Measurements from ENCODE around the gene TLR10.
A peak's percentile ranks its signal among the peaks of the same experiment; 100 is the strongest.

The TLR10 gene

DNA sequence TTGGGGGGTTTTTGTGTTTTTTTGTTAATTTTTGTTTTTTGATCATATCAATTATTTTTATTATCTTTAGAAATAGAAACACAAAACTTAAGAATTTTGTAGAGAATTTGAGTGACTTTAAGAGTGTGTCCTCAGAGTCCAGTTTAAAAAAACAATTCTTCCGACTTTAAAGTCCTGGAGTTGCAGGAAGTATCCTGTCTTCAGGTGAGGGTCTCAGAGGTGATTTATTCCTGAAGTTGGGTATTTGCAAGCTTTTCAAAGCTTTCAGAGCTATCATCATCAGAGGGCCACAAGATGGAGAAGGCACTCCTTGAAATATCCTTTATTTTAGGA is 23.0 kb downstream of the TLR10 start:
- DNase-seq: no peak

DNA sequence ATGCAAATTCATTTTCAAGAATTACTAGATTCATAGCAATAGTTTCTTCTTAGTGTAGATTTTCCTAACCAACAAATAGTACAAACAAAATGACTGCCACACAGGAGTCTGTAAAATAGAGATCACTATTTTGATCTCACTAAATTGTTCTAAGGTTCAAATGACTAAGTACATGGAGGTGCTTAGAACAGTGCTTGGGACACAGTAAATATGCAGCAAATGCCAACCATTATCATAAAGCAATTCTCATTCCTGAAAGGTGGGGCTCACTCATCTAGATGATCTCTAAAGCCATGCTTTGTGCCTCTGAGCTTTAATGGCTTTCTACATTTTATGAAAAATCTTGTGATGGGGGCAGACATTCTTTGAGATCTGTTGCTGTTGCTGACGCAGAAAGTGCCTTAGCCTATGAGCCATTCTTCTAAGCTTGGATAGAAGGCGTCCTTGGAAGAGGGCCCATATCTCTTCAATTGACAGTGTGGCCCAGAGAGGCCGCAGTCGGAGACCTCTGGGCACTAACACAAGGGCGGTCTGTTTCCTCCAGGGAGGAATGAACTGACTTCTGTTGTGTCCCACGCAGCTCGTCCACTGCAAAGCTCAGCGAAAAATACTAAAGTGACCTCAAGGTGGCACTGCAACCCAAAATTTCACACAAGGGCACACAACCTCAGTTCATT is 23.5 kb downstream of the TLR10 start:
- peak; percentile 44 to 74 for DNase-seq

DNA sequence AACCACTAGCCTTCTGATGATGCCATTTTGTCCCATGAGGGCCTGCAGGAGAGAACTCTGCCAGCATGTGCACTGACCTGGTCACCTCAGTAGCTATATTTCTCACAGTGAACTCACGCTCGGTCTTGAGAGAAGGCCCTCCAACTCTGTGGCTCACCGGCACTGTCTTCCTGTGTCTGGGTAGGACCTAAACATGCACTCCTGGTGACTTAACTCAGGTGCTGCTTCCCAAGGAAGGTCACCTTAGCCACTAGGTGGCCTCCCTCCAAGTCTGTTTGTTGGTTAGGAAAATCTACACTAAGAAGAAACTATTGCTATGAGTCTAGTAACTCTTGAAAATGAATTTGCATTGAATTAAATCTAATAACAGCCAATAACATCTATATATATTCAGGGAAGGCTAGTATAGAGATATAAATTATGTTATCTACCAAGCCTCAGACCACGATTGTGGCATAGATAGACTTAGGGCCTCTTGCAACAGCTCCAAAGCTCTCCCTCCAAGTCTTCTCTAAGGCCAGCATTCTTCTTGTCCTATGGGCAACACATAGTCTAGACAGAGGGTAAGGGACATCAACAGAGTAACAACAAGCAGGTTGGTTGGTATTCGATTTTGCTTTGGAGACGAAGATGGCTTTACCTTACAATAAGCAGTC is 24.7 kb downstream of the TLR10 start:
- peak in 1 of 2 donors; percentile 17 for DNase-seq

DNA sequence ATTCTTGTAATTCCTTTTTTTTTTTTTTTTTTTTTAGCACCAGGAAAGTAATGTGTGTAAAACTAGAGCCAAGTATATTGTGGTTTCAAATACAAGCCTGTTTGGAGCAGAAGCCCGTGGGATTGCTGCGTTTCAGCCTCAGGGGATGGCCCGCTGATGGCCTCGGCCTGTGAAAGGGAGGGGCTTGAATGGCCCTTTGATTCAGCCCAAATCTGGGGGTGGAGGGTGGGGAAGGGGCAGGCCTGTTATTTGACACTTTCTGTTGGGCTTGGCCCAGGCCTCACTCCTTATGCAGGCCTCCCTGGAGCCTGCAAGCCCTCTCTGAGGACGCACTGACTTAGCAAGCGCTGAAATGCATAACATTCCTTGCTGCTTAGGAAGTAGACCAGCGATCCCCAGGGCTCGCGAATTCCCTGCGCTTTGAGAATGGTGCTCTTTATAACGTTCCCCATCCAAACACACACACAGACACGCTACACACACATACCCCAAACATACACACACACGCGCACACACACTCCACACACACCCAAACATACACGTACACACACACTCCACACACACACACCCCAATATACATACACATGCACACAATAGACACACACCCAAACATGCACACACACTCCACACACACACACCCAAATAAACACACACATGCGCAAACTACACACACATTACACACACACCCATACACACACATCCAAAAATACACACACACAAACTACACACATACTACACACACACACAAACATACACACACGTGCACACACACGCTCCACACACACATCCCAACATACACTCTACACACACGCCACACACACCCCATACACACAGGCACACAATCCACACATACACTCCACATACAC is 29.6 kb downstream of the TLR10 start:
- no peak for DNase-seq

DNA sequence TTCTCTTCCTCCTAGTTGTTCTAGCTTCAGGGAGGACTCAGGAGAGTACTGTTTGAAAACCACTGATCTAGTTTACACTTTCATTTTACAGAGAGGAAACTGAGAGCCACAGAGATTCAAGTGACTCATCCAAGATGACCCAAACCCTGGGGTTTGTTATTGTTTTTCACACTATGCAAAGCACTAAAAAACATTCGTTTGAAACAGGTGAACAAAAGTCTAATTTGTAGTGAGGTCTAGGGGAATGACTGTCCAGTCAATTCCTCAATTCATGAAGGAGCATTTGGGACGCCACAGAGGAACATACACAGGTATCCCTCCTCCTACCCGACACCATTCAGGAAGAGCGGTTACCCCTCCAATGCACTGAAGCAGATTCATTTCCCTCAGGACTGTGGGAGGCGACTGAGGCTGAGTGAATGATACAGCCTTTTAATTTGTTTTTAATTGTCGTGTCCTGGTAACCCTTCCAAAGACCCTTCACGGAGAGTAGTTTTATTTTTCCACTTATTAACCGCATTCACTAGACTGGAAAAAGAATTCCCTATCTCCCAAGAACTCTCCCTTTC is 30.3 kb downstream of the TLR10 start:
- no peak for DNase-seq

DNA sequence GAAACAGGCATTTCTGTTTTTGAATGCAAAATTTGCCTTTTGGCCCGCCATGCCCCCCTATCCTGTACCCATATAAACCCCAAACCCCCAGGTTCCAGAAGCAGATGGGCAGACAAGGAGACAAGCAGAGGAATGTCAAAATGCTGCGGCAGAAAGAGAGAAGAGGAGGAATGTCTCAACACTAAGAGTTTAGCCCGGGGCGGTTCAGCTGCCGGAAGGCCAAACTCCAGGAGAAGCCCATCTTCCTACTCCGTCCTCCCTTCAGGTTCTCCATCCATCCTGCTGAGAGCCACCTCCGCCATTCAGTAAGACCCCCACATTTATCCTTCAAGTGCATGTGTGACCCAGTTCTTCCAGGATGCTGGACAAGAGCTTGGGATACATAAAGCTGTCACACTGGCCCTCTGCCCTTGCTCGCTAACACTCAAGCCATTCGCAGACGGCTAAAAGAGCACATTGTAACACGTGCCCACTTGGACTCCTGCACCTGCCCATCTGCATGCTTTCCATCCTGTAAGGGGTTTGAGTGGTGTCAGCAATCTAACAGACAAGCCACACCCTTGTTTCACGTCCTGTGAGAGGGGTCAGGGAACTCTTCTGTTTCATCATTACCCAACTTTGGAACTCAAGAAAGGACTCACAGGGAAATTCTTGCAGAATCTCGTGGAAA is 31.3 kb downstream of the TLR10 start:
- DNase-seq: no peak

DNA sequence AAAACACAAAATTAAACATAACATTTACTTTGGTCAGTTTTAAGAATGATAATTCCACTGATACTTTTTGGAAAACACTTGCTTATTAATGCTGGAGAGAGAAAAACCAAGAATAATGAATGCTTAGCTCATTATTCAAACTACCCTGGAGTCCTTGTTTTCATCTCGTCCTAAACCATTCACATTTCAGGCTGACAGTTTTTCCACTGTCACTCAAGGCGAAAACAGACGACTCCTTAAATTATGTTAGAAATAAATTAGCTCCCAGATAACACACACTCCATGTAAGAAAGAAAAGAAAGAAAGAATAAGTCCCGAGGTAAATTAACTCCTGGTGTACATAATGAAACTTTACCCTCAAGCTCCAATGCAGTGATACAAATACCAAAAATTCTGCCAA is 33.5 kb downstream of the TLR10 start:
- no peak for DNase-seq

DNA sequence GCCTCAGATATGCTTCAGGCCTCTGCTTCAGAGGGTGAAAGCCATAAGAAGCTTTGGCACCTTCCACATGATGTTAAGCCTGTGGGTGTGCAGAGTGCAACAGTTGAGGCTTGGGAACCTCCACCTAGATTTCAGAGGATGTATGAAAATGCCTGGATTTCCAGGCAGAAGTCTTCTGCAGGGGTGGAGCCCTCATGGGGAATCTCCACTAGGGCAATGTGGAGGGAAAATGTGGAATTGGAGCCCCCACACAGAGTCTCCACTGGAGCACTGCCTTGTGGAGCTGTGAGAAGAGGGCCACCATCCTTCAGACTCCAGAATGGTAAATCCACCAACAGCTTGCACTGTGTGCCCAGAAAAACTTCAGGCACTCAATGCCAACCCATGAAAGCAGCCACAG is 35.2 kb downstream of the TLR10 start:
- DNase-seq: no peak

DNA sequence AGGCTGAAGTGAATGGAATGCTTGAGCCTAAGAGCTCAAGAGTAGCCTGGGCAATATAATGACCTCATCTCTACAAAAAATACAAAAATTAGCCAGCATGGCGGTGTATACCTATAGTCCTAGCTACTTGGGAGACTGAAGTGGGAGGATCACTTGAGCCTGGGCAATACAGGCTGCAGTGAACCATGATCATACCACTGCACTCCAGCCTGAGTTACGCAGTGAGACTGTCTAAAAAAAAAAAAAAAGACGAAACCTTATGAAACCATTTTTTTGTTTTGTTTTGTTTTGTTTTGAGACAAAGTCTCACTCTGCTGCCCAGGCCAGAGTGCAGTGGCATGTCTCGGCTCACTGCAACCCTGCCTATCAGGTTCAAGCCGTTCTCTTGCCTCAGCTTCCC is 36.9 kb downstream of the TLR10 start:
- no peak for DNase-seq

DNA sequence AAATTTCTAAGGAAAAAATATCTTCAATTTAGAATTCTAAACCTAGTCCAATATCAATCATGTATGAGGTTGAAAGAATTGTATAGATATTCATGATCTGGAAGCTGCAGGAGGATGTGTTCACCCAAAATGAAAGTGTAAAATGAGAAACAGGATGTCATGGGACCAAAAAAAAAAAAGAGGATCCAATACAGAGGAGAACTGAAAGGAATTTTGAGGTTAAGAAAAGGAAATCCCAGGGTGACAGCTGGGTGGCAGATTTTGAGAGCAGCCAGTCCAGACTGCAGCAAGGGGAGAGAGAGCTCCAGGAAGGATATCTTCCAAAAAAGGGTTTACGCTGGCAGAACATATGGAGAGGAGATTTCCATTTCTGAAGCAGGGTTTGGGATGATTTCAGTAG is 38.9 kb downstream of the TLR10 start:
- DNase-seq: no peak

DNA sequence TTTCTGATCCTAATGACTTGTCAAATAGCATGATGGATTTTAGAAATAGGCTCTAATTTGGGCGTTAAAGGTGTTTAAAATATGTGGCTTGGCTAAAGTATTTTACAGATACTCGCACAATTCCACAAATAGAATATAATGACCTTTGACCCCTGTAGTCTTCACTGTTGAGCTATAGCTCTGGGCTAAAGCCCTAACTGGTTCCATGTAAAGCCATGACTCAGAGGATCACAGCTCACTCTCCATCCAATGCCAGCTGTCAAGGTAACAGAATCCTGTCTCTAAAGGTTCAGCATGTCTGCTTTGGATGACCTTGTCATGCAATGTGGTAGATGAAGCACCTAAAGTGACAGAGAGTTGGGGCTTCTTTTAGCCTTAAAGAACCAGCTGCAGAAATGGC is 42.5 kb downstream of the TLR10 start:
- no peak for DNase-seq

DNA sequence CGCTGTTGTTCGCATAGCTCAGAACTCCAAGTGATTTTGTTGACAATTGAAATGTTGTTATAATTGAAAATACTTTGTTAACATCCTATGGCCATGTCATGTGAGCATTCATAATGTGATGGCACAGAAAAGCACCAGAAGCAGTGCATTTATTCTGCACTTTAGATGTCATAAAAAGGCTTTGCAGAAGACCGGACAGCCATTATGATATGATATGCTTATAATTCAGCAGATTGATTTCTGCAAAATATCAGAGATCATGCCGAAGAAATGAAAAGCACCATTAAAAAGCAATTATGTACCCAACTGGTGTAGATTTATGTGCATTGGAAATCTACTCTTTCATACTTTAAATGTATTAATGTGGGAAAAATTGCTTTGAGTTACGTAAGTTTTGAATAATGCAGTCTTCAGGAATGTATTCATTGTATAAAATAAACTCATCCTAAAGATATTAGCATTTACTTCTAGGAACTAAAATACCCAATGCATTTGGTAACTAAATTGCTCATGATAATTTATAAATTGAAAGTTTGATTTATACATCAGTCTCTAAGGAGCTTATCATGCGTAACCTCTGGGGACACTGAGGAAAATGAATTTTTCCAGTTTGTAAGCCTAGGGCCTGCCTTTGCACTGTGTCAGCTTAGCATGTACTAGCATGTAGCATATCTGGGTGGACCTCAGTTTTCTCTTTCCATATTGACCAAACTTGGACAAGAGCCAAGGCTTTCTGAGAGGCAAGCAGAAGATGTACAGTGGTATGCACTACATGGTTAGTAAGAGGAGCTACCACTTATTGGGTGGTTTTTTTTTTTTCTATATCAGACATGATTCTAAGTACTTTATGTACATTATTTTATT is 43.6 kb downstream of the TLR10 start:
- DNase-seq: no peak

DNA sequence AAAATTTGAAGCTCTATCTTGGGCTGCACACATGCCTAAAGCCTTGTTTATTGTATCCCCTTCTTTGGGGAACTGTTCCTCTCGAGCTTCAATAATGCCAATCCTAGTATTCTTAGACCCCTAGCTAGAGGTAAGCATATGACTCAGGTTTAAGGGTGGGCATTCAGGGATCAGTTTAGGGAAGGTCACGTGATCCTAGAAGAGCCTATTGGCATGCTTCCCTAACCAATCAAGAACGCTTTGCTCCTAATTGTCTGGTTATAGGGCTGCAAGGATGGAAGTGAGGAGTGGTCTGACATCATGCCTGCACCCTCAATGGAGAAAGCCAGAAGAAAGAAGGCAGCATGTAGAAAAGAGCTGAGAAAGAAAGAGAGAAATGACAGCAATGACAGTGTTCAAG is 46.9 kb downstream of the TLR10 start:
- DNase-seq: no peak

DNA sequence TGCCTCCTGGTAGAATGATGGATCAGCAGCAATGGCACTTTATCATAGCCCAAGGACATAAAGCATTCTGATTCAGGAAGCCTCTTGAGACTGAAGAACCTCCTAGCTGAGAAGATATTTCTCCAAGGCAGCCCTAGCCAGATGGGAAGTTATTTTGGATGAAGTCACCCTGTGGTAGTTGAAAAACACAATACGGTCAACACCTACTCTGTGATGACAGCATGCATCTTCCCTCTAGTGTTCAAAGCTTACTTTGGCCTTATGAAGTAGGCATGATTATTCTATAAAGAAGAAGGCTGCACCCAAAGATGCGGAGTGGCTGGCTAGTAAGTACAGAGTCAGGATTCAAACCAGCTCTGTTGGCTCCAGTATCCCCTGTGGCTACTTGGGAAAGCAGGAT is 47.9 kb downstream of the TLR10 start:
- no peak for DNase-seq

DNA sequence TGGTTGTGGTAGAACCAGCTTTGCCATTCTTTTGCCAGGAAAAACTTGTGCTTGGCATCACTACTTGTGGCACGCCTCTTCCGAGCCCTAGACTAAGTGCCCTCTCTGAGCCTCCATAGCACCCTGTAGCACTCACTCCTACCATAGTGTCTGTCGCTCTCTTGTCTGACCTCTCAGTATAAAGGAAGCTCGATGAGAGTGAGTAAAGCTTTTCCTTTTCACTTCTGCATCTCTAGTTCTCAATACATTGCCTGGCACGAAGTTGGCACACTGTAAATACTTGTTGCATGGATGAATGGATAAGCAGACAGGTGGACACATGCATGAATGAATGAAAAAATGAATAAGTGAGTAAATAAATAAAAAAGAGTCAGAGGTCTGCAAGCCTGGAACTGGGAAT is 48.3 kb downstream of the TLR10 start:
- no peak for DNase-seq

DNA sequence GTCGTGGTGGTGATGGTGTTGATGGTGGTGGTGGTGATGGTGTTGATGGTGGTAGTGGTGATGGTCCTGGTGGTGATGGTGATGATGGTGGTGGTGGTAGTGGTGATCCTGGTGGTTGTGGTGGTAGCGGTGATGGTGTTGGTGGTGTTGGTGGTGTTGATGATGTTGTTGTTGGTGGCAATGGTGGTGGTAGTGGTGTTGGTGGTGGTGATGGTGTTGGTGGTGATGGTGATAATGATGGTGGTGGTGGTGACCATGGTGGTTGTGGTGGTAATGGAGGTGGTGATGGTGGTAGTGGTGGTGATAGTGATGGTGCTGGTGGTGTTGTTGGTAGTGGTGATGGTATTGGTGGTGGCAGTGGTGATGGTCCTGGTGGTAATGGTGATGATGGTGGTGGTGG is 49.1 kb downstream of the TLR10 start:
- no peak for DNase-seq

DNA sequence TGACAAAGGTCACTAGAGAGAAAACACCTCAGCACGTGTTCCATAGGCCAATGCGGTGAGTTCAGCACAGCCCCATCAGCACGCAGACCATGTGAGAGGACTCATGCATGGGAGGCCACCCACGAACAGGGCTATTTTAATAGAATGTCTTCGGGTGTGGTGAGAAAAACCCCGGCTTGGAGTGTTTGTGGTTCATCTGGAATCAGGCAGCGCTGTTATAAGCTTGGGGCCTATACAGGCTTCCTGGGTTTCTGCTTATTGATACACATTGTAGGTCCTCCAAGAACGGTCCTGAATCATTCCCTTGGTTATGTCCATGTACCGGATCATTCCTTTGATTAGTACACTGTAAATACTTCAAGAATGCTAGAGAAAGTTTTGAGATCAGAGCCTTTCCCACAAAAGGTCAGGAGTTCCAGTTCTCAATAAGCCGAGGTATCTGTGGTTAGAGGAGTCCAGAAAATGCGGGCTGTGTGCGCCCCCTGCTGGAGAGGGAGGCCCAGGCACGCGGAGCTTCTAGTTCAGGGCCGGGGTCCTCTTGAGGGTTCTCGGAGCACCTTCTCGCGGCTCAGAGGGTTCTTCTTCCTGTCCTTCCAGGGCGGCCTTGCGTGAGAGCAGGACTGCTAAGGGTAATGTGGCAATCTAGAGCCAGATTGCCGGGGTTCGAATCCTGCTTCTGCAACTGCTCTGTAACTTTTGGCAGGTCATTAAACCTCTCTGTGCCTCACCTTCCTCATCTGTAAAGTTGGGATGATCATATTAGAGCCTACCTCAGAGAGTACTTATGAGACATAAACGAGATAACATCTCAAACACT is 51.8 kb downstream of the TLR10 start:
- peak; percentile 73 to 85 for DNase-seq

DNA sequence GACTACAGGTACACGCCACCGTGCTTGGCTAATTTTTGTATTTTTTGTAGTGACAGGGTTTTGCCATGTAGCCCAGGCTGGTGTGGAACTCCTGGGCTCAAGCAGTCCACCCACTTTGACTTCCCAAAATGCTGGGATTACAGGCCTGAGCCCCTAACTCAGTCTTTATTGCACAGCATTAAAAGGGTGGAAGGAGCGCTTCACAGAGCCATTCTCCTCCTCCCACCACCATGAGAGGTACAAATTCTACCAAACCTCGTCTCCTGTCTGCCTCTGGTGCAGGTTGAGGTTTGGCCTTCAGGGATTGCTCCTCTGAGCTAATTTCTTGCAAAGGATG is 52.3 kb downstream of the TLR10 start:
- DNase-seq: no peak

DNA sequence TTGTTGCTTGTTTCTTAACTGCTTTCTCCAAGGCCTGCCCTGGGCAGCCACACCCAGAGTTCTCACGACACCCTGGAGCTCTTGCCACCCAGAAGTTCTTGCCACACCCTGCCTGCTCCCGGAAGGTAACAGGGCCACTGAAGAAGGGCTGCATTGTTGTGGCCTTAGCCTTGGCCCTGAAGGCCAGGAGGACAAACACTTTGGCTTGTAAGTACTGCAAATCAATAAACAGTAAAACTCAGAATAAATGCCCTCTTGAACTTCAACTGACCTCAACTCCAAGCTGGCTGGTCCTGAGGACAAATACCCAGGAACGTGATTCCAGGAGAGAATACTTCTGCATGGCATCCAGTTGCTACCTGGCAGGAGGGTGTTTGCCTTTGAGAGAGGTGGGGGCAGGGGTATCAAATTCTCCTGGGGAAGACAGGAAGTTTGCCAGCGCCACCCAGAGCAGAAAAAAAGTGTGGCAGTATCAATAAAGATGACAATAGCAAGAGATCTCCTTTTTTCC is 54.1 kb downstream of the TLR10 start:
- no peak for DNase-seq

DNA sequence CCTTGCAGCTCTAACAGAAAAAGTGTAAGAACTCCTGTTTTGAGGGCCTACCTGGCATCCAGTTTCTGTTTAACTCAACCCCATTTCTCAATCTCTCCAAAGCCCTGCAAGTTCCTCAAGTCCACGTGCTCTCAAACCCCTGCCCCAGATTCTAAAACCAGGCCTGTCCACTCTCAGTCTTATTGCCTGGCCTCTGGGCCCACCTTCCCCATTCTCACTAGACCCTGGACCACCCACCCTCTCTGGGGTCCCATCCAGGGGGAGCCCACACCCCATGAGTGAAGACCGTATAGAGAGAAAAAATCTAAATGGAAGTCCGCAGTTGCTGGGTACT is 58.3 kb downstream of the TLR10 start:
- no peak for DNase-seq

DNA sequence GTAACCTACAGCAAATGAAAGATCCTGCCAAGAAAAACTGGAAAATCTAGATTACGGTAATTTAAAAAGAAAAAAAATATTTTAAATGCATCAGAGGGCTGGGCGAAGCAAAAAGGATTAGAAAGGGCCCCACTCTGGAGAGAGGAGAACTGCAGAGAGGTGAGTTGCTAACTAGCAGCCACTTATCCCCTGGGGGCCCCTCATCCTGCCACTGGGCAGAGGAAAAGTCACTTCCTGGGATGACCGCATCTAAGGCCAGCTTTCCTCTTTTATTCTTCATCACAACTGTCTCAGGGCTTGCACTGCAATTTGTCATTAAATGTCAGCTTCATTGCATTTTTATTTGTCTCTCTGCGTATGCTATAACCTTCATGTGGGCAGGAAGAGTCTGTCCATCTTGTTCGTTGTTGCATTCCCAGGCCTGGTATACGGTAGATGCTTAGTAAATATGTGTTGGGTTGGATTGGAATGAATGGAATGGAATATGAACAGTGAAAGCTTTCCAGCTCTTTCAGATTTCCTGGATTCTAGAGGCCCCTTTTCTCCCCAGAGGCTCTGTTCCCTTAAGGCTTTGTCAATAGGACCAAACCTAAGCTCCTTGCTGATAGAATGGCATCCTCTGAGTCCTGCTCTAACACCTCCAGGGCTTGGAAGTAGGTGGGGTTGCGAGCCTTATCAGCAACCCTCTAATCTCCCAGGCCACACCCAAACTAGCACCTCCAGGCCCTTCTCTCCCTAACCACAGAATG is 58.9 kb downstream of the TLR10 start:
- no peak for DNase-seq
